DMS53 treated with DMSO at 0.1 percent for 48 hours (cell line): Measurements from ENCODE around the gene SULT1C3.

Experiments used
- DNase-seq: peaks from one replicate; lab custom pipeline; 2025; ENCODE audit not compliant: unreplicated experiment; lab: John Stamatoyannopoulos, UW

Gene SULT1C3

DNA sequence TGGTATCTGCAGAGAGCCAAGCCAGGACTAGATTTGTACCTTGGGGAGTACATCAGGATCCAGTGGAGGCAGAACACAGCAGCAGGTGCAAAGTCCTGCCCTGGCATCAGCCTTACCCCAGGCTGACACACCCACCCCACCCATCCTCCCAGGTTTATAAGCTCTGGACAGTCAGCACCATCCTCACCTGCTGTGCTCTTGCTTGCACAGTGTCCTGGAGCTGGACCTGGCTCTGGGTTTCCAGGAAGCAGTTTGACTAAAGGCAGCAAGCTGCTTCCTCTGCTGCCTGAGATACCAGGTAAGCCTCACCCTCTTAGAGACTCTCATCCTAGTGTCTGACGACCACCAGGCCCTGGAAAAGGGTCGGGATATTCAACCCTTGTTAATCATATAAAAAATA is at the start of gene SULT1C3:
SULT1C3 (plus strand) TSS at position 183 of the 400 bp plus-strand sequence. CDS start 7,227 bp downstream, outside the sequence.
- no peak for DNase-seq

DNA sequence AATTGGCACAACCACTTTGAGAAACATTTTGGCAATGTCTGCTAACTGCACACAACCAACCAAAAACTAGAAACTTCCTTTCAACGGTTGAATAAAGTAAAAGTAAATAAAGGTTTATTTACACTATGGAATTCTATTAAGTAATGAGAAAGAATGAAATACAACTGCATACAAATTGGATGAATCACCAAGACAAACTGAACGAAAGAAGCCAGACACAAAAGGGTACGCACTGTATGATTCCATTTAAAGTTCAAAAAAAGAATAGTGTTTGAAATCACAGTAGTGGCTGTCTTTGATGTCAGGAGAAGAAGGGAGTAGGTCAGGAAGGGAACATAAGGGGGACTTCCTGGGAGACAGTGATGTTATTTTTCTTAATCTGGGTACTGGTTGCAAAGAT is 46.5 kb upstream of the SULT1C3 start:
- peak; percentile 20 for DNase-seq

DNA sequence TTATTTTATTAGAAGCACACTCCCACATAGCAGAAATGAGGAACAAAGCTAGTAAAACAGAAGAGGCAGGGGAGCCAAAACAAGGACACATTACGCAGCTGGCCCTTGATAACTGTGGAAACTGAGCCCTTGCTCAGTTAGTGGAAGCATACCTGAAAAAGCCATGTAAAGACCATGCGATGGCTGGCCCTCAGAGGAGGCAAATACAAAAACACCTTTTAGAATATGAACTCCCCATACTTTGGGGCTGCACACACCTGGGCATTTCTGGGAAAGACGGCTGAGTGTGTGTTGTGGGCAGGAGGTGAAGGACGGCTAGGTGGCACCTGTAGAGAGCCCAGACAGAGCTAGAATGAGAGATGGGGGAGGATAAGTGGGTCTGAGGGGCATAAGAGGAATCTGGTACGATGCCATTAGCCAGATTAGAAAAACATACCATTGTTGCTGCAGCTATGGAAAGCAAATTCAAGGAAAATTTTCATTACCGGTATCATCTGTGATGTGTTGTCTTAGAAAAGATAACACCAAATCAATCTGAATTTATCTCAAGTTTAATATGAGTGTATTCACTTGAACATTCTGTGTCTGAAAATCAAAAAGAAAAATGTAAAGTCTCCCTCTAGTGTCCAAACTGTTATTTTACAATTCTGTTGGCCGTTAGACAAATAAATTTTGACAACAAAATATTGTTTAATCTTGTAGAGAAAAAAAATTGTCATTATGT is 45.2 kb upstream of the SULT1C3 start:
- DNase-seq = peak; percentile 29

DNA sequence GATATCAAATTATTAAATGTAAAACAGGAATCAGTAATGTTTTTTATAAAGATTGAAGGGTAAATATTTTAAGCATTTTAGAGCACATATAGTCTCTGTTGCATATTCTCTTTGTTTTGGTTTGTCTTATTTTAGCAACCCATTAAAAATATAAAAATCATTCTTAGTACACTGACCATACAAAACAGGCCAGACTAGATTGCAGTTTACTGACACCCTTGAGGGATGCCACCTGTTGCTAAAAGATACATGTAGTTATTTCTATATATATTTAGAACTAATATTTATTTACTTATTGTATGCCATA is 44.7 kb upstream of the SULT1C3 start:
- no peak for DNase-seq

DNA sequence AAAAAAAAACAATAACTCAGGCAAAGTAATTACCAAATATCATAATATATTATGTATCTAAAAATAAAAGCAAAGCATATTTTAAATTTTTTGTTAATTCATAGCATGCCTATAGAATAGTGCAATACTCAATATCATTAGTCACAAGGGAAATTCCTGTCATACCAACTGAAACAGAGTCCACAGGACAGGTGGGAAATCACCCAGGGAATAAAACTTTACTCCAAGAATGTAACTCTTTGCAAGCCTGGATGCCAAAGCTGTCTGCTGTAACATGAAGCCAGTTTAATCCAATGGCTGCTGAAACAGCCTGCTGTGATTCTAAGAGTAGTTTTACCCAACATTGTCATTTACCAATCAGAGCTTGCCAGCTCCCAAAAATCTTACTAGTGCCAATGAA is 40.0 kb upstream of the SULT1C3 start:
- no peak for DNase-seq

DNA sequence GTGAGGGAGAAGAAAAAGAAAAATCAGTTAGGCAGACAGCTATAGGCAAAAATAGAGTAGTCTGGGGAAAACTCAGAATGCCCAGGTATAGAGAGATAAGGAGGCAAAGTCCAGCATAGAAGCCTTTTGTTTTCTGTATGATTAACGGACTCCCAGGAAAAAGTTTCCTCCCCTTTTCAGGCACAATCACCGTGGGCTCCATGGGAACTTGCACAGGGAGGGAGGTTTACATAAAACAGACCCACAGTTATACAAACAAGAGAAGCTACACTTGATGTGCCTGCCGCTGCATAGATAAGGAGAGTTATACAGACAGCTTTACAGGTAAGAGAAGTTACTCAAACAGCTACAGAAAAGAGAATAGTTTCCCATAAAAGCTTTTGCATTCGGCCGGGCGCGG is 39.2 kb upstream of the SULT1C3 start:
- no peak for DNase-seq

DNA sequence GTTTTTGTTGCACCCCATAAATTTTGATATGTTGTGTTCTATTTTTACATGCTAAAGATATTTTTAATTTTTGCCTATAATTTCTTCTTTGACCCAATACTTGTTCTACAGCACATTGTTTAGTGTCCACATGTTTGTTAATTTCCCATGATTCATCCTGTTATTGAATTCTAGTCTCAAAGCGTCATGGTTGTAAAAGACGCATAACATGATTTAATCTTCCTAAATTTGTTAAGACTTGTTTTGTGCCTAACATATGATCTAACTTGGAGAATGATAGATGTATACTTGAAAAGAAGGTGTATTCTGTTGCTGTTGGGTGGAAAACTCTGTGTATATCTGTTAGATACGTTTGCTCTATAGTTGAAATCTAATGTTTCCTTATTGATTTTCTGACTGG is 27.1 kb upstream of the SULT1C3 start:
- no peak for DNase-seq

DNA sequence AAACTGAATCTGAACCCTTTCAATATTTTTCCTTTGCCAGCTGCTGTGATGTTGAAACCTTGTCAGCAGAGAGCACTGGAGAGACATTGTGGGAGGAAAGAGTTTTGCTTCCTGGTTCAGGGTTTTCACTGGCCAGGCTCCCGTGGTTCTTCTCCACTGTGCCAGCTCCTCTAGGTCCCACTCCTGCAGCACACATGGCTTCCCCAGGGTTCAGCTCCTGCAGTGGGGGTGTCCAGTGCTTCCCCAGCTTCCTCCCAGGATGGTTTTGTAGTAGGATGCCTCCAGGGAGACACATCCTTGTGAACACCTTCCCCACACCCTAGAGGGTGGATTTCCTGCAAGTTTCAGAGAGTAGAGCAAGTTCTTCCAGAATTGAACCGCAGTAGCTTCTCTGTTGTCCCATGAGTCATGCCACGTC is 24.0 kb upstream of the SULT1C3 start:
- peak; percentile 82 for DNase-seq

DNA sequence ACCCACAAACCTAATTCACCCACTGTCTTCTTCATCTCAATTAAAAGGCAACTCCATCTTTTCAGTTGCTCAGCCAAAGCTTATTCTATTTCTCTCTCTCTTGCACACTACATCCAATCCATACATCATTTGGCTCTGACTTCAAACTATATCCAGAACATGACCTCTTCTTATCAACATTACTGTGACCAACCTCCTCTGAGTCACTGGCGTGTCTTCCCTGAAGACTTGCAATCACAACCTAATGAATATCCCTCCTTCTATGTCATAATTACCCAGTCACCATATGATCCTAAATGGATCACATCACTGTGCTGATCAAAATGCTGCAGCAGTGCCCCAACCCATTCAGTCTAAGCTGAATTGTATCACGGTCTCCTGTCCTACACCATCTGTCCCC is 22.6 kb upstream of the SULT1C3 start:
- no peak for DNase-seq

DNA sequence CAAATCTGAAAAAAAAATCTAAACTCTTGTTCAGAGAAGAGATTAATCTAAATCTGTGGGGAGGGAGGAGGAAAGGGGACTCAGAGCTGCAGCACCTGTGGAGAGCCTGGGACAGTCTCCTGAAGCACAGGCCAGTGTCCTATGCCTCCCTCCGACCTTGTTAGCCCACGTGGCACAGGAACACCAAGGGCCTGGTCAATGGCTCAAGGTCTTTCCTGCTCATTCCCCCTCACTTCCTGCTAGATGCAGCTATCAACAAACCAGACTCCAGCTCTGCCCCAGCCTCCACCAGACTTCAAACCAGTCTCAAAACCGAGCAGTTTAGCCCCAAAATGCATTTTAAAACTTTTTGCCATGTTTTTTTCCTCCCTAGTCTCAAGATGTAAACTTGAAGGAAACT is 20.1 kb upstream of the SULT1C3 start:
- DNase-seq = no peak

DNA sequence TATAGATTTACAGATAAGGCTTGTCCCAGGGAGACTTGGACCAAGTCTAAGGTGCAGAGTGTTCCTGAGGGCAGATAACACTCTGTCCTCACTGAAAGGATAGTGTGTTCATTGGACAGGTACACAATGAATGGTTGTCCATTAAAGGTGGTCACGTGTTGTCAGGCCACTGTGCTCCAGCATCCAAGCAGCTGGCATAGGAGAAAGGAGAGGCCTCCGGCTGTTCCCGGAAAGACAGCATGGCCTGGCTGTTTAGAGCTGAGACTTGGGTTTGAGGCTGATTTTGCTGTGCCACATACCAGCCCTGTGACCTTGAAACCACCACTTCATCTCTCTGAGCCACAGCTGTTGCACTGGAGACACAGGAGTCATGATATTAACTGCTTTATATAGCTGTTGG is 19.6 kb upstream of the SULT1C3 start:
- no peak for DNase-seq

DNA sequence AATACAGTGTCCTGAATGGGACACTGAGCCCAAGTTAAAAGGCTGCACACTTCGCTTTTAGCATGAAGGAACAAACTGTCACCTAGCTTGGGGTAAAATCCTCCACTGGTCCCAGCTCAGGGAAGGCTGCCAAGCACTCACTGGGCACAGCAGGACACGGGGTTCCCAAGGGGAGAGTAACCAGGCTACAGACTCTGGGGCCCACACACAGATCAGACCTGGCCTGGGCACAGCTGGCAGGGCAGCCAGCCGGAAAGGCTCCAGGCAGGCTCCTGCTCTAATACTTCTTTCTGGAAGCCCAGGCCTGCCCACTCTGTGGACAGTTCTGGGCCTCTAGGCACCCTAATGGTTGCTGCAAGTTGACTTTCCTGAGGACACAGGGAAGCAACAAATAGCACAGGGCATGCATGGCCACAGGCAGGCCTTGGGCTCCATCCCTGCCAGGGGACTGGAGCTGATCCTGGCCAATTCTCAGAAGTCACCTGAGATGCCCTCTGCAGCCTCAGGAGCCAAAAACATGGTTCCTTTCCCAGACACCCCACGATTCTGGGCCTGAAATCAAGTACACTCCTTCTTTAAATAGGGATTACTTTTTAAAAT is 18.7 kb upstream of the SULT1C3 start:
- no peak for DNase-seq

DNA sequence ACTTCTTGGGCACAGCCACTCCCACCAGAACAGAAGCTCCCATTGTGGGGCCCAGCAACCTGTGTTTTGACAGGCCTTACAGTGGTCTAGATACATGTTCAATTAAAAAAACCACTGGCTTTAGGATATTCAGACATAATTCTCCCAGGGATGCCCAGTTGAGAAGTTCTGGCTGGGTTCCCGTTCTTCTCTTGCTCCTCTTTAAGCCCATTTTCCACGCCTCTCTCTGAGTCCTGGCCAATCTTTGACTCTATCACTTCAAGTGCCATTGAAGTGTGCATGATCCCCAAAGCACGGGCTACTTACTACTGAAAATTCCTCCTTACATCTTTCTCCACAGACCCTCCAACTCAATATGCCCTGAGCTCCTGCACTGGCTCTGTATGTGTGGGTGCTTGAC is 17.5 kb upstream of the SULT1C3 start:
- DNase-seq = no peak

DNA sequence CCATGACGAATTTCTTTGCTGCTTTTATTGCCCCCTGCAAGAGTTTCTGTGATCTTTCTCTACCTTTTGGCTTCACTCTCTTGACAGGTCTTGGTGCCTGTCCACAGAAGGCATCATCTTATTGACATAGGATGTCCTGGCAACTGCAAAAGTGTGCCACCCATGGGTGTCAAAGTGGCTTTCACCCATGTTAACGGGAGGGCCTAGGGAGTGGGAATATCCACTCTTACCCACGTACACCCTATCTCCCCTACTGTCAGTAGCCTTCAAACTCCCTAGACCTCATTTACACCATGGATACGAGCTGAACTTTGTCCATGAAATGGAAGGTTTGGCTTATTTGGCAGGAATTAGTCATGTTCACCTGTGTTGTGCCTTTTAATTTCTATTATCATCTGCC is 16.2 kb upstream of the SULT1C3 start:
- no peak for DNase-seq

DNA sequence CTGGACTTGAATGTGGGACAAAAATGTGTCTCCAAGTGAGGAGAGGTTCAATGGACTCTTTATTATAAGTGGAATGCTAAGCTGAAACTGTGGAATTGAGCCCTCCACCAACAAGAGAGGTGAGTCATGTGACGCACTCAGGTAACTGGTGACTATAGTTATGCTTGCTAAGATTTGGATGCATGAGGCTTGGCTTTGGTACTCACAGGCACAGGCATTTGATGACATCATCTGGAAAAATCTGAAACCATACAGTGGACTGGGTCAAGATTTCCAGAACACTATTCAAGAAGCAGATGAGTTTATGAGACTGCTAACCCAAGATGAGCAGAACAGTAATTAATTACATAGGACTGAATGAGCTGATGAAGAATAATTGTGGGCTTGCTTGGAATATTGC is 15.7 kb upstream of the SULT1C3 start:
- no peak for DNase-seq

DNA sequence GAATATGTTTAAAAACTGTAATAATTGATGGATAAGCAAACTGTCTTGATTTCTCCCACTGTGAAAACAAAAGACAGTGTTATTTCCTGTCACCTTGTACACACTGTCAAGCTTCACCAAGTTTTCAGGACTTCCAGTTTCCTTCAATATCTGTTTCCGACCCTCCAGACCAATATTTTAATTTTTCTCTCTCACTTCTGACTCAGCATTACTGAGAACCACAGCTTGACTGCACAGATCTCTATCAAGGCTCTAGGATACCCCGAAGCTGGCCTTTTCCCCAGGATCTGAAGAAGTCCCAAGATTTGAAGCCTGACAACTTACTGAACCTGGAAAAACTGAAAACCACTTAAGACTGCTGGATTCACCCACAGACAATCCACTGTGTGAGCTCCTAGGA is 13.2 kb upstream of the SULT1C3 start:
- DNase-seq = no peak

DNA sequence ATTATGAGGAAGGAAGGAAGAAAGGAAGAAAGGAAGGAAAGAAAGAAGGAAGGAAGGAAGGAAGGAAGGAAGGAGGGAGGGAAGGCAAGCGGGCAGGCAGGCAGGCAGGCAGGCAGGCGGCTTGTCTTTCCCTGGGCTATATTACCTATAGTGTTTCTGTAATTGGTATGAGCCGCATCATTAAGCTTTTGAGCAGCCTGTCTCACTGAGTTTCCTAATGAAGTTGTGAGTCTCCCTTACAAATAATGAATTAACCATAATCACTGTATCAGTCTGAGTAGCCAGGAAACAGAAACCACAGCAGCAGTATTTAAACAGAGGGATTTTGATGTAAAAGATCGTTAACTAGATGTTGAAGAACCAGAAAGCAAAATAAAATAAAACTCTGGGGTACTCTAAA is 11.8 kb upstream of the SULT1C3 start:
- no peak for DNase-seq

DNA sequence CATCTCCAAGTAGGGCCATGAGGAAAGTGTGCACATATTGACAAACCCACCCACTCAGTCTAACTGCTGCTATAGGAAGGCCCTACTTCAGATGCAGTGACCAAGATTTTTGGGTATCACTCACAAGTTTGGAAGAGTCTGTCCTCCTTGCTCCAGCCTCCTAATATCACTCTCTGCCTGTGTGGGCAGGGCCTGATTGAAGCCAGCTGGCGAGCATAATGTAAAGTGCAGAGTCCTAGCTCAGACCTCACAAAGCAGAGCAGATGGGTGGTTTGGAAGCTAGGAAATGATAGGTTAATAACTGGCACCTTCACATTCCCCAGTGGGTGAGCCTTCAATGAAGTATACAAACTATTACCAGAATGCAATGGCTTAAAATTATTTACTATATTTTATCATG is 11.2 kb upstream of the SULT1C3 start:
- no peak for DNase-seq

DNA sequence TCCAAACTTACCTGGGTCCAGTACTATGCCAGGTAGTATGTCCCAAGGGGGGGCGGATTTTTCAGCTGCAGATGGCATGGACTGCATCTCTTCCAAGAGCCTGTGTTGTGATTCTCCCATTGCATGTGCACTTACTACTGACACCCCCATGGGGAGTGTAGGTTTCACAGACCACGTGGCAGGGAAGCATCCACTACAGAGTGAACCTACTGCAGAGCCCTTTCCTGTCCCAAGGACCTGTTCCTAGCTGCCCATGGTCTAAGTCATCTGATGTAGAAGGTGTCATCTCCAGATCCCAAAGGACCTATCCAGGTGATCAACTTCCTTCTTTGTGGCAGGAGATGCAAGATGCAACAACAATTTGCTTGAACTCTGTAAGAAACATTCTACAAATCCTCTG is 9.9 kb upstream of the SULT1C3 start:
- DNase-seq = no peak

DNA sequence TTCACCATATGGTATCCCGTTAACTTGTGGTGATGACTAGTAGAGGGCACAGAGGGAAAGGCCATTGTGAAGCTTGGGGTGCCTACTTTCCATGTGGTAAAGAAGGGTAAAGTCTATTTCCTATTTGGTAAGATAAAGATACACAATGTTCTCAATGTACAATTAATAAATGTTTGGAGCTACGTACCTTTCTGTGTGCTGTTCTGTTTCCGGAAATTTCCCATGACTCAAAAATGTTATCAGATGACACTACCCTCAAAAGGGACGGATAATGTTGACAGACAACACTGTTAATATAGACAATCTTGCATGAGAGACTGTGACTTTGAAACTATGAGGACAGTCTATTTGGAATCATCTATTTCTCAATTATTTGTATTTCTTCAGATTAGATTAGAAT is 4.2 kb upstream of the SULT1C3 start:
- no peak for DNase-seq

DNA sequence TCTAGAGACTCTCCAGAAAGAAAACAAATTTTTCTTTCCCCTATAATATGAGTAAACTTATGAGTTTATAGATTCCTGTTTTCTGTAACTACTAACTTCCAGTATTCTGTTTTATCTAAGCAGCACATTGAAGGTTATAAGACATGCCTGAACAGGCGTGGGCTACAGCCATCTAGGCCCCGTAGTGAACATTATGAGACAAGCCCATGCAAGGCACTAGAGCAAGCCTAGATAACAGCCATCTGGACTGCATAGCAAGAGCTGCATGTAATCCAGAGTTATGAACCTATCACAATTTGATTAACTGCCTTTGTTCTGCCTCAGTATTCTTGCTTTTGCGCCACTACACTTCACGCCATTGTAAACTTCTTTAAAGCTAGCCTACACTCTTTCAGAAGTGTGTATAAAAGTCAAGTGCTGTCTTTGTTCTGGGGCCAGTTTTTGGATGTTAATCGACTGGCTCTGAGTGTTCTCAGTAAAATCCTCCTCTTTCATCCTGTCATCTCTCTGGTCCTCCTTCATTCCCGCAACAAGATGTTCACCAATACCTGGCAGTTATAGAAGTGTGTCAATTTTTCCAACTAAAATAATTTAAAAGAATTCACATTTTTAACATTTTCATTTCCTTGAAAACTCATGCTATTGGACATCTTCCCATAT is 3.0 kb upstream of the SULT1C3 start:
- DNase-seq = no peak

DNA sequence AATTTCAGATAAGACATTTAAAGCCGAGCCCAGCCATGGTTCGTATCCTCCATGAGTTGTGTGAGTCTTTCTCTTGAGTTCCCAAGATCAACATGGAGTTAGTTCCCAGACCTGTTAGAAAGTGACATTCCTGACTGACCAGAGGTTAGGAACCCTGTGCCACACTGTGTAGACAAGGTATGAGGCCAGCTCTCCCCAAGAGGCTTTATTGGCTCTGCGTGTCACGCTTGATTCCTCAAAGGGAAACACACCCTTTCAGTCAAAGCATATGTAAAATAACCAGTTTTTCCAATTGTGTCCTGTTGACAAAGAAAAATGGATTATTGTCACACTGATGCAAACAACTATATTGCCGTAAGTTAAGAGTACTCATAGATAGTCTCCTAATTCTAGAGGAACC is 1.2 kb downstream of the SULT1C3 start:
- DNase-seq = no peak

DNA sequence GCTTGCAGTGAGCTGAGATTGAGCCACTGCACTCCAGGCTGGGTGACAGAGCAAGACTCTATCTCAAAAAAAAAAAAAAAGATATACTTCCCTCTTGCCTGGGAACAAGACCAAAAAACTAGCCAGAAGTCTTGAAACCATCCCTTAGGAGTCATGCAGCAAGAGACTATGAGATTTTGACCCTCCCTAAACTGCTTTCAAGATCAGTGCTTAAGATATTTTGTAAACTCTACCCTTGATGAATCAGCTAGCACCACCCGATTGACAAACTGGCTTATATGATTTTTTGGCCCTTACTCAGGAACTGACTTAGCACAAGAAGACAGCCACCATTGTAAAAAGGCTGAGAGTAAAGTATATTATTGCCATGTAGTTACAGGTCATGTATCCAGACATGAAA is 3.8 kb downstream of the SULT1C3 start:
- DNase-seq = no peak
